IPS DF 6.9 (cell line): Measurements from ENCODE around the gene ARHGAP26.

ENCODE experiments used
- DNase-seq: peaks from one replicate; pipeline ENCODE4 v3.0.0-alpha.2; 2013; ENCODE audit warnings: low read depth, low spot score
- H3K27ac ChIP-seq: one replicate; pipeline ENCODE4 v1.5.1; 2013; ENCODE audit warnings: low read length, control low read depth
- H3K27me3 ChIP-seq: 2 replicates; pipeline ENCODE4 v1.6.1; 2013; ENCODE audit warnings: mild to moderate bottlenecking, low read length; ENCODE audit not compliant: control insufficient read depth, insufficient read depth
- H3K36me3 ChIP-seq: 2 replicates; pipeline ENCODE4 v1.6.1; 2013; ENCODE audit warnings: low read length; ENCODE audit not compliant: control insufficient read depth, insufficient read depth
- H3K4me1 ChIP-seq: 2 replicates; pipeline ENCODE4 v1.6.1; 2013; ENCODE audit warnings: low read length; ENCODE audit not compliant: control insufficient read depth, insufficient read depth
- H3K4me3 ChIP-seq: 2 replicates; pipeline ENCODE4 v1.5.1; 2013; ENCODE audit warnings: mild to moderate bottlenecking, low read length
- H3K9me3 ChIP-seq: 2 replicates; pipeline ENCODE4 v1.6.1; 2013; ENCODE audit warnings: low read length, inconsistent platforms; ENCODE audit not compliant: control insufficient read depth, insufficient read depth
- WGBS: extraction: QIAGEN DNeasy Blood & Tissue Kit; methylation state at CpG from one replicate; pipeline ENCODE4 v1.1.7; 2013; ENCODE audit warnings: mixed read lengths, missing lambda C conversion rate; ENCODE audit not compliant: insufficient read length, insufficient coverage; 5-methylcytosine and 5-hydroxymethylcytosine counted together

Gene ARHGAP26

DNA sequence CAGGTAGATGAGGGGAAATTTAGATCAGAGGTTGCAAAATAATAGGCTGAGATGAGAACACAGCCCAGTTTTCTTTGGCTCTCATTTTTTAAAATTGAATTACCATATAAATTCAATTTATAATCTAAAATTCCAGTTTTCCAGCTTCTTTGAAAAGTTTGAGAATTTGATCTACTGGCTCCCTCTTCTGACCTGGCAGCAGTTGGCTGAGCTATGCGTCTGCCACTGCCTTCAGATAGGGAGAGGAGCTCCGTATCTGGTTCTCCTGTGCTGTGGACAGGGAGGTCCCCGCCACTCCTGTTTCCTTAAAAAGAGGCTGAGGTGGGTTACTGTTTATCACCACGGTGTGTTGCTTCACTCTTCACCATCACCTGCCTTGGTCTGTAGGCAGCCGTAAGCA is 103.7 kb downstream of the ARHGAP26 start:
- Histone ChIP-seq H3K9me3 (no peaks in the 10 kb centered on the region), H3K4me1 (peaks cover 3% of the 10 kb centered on the region; the same call in 1 of the 2 replicates), H3K27me3 (no peaks in the 10 kb centered on the region), H3K4me3 (no peak overlapping the region), H3K36me3 (no peaks in the 10 kb centered on the region), H3K27ac (no peak overlapping the region)
- no CpG with 5 or more reads among the region's 5 CpGs for WGBS
- no peak for DNase-seq

DNA sequence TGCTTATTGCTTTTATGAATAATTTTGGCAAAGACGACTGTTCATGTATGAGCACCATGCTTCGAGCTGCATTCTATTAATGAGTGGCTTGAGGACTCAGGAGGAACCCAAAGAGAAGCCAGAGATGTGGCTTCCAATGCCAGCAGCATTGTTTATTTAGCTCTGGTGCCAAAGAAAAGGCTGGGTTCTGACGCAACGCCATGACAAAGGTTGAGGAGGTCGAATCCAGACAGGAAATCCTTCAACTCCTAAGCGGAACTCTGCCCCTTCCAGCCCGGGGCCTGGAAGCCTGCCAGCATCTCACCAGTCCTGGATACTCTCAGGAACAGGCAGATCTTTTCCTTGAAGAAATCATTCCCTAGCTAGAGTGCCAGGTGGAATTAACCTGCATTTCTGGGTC is 104.4 kb downstream of the ARHGAP26 start:
- no peak for DNase-seq
- no CpG with 5 or more reads among the region's 7 CpGs for WGBS
- H3K27me3 ChIP-seq: no peaks in the 10 kb centered on the region
- H3K9me3 ChIP-seq: no peaks in the 10 kb centered on the region
- H3K4me3 ChIP-seq: no peak overlapping the region
- H3K36me3 ChIP-seq: no peaks in the 10 kb centered on the region
- no peak overlapping the region for H3K27ac ChIP-seq
- H3K4me1 ChIP-seq: peaks cover 3% of the 10 kb centered on the region; the same call in 1 of the 2 replicates

GRCh38 chr5:142875936-142876335 is 105.8 kb downstream of the ARHGAP26 start:
- Histone ChIP-seq H3K36me3 (no peaks in the 10 kb centered on the region), H3K27ac (no peak overlapping the region), H3K4me1 (peaks cover 4% of the 10 kb centered on the region), H3K4me3 (no peak overlapping the region), H3K27me3 (no peaks in the 10 kb centered on the region), H3K9me3 (no peaks in the 10 kb centered on the region)
- WGBS: no CpG with 5 or more reads among the region's 3 CpGs
- DNase-seq: no peak

GRCh38 chr5:142876817-142877216 is 106.6 kb downstream of the ARHGAP26 start:
- no peak for DNase-seq
- Histone ChIP-seq H3K4me1 (peaks cover 5% of the 10 kb centered on the region), H3K4me3 (no peak overlapping the region), H3K36me3 (no peaks in the 10 kb centered on the region), H3K9me3 (no peaks in the 10 kb centered on the region), H3K27ac (no peak overlapping the region), H3K27me3 (no peaks in the 10 kb centered on the region)
- no CpG with 5 or more reads among the region's 2 CpGs for WGBS

GRCh38 chr5:142878111-142878510 is 107.9 kb downstream of the ARHGAP26 start:
- H3K36me3 ChIP-seq: no peaks in the 10 kb centered on the region

DNA sequence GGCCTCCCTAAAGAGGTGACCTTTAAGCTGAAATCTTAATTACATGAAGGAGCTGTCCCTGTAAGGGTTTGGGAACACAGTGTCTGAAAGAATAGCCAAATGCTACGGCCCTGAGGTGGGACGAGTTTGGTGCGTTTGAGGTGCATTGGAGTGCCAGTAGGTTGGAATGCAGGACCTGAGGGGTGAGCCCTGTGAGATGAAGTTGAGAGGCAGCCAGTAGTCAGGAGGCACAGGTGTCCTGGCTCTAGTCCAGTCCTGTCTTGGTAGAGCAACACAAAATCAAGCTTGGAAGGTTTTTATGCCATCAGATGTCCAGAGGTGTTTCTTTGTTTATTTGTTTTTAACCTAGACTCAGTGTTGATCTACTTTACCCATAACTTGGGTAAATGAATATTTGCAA is 108.5 kb downstream of the ARHGAP26 start:
- Histone ChIP-seq H3K36me3 (no peaks in the 10 kb centered on the region), H3K4me3 (no peak overlapping the region), H3K27me3 (no peaks in the 10 kb centered on the region), H3K9me3 (no peaks in the 10 kb centered on the region), H3K27ac (no peak overlapping the region), H3K4me1 (peaks cover 2% of the 10 kb centered on the region)
- DNase-seq: no peak
- WGBS: no CpG with 5 or more reads among the region's 3 CpGs

More at GRCh38 chr5:142878111-142878510, 107.9 kb downstream of the ARHGAP26 start:
- WGBS: no CpG with 5 or more reads among the region's 7 CpGs
- no peak overlapping the region for H3K4me3 ChIP-seq
- DNase-seq: no peak
- no peak overlapping the region for H3K27ac ChIP-seq
- H3K27me3 ChIP-seq: no peaks in the 10 kb centered on the region
- no peaks in the 10 kb centered on the region for H3K9me3 ChIP-seq
- H3K4me1 ChIP-seq: peaks cover 2% of the 10 kb centered on the region

- peaks cover 2% of the 10 kb centered on the region for H3K4me1 ChIP-seq
- no peak overlapping the region for H3K27ac ChIP-seq
- no peaks in the 10 kb centered on the region for H3K27me3 ChIP-seq
- no peak overlapping the region for H3K4me3 ChIP-seq
- H3K36me3 ChIP-seq: no peaks in the 10 kb centered on the region
- no CpG with 5 or more reads among the region's 8 CpGs for WGBS
- DNase-seq: peak; percentile 9
- H3K9me3 ChIP-seq: no peaks in the 10 kb centered on the region
Observed at GRCh38 chr5:142881076-142881783, 111.1 kb downstream of the ARHGAP26 start.

DNA sequence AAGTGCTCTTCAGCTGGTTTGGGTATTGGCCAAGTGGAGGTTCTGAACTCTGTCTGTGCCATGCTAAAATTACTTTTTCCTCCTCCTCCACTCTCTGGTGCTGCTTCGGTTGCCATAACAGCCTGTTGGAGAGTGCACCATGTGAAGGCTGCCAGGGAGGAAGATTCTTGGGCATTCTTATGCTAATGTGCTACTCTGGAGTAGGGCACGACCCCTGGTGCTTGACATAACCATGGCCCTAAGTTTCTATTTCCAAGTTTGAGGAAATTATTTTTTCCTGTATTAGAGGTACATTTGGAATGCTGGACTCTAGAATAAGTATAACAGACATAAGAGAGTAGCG is 111.6 kb downstream of the ARHGAP26 start:
- no peaks in the 10 kb centered on the region for H3K27me3 ChIP-seq
- H3K9me3 ChIP-seq: no peaks in the 10 kb centered on the region
- DNase-seq: peak; percentile 45
- H3K36me3 ChIP-seq: no peaks in the 10 kb centered on the region
- H3K4me1 ChIP-seq: peaks cover 2% of the 10 kb centered on the region
- no peak overlapping the region for H3K27ac ChIP-seq
- no peak overlapping the region for H3K4me3 ChIP-seq
- WGBS: no CpG with 5 or more reads among the region's 3 CpGs

DNA sequence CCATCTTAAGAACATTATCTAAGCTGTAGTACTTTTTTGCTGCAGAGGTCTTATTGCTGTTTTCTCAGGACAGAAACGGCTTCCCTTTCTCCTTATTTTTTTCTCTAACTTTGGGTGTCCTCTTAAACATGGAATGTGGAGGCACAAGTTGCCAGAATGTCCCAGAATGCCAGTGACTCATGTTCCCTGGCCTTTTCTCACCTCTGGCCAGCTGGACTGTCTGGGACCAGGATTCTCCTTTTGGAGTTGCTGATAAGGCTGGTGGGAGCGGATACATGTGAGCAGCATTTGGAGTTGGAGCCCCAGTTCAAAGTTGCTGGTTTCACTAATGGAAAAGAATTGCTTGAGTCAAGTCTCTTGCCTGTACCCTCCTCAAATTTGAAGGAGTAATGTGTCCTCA is 112.8 kb downstream of the ARHGAP26 start:
- Histone ChIP-seq H3K9me3 (no peaks in the 10 kb centered on the region), H3K27ac (no peak overlapping the region), H3K4me3 (no peak overlapping the region), H3K36me3 (no peaks in the 10 kb centered on the region), H3K27me3 (no peaks in the 10 kb centered on the region), H3K4me1 (peaks cover 2% of the 10 kb centered on the region)
- WGBS: no CpG with 5 or more reads among the region's 2 CpGs
- no peak for DNase-seq

GRCh38 chr5:142883438-142883837 is 113.3 kb downstream of the ARHGAP26 start:
- no CpG with 5 or more reads among the region's 4 CpGs for WGBS
- peaks cover 2% of the 10 kb centered on the region for H3K4me1 ChIP-seq
- no peak overlapping the region for H3K27ac ChIP-seq
- DNase-seq: no peak
- no peaks in the 10 kb centered on the region for H3K27me3 ChIP-seq
- H3K36me3 ChIP-seq: no peaks in the 10 kb centered on the region
- no peaks in the 10 kb centered on the region for H3K9me3 ChIP-seq
- H3K4me3 ChIP-seq: no peak overlapping the region

- Histone ChIP-seq H3K4me1 (peaks cover 2% of the 10 kb centered on the region), H3K27ac (no peak overlapping the region), H3K9me3 (no peaks in the 10 kb centered on the region), H3K4me3 (no peak overlapping the region), H3K36me3 (no peaks in the 10 kb centered on the region), H3K27me3 (no peaks in the 10 kb centered on the region)
- no CpG with 5 or more reads among the region's 3 CpGs for WGBS
- no peak for DNase-seq
Observed at GRCh38 chr5:142884029-142884428, 113.9 kb downstream of the ARHGAP26 start.
